Stimulated activated memory B cell treated with anti-CD40 and anti-IgM and Interleukin-4, amounts not matched to agents 10 μg/mL and 1 μg/mL and 100 μg/mL, for 72 hours (primary cell): ENCODE results near the gene KCND3.

ENCODE experiments used
- ATAC-seq: fragments of 150-1000 bp; cut with Tn5 transposase; 2 replicates; pipeline ENCODE4 v1.10.0; 2021
- H3K27ac Mint-ChIP-seq: one replicate; pipeline ENCODE4 v1.8.0; 2022; ENCODE audit warnings: mild to moderate bottlenecking, mixed read lengths
- H3K27me3 Mint-ChIP-seq: one replicate; pipeline ENCODE4 v1.8.0; 2022; ENCODE audit warnings: mixed read lengths
- H3K36me3 Mint-ChIP-seq: one replicate; pipeline ENCODE4 v1.8.0; 2022; ENCODE audit warnings: mixed read lengths
- H3K4me1 Mint-ChIP-seq: one replicate; pipeline ENCODE4 v1.8.0; 2022; ENCODE audit warnings: mixed read lengths
- H3K4me3 Mint-ChIP-seq: one replicate; pipeline ENCODE4 v1.8.0; 2022; ENCODE audit warnings: mild to moderate bottlenecking, moderate library complexity, mixed read lengths
- H3K9me3 Mint-ChIP-seq: one replicate; pipeline ENCODE4 v1.8.0; 2022; ENCODE audit warnings: mixed read lengths

KCND3 gene

GRCh38 chr1:111825217-111825616 lies 164.3 kb downstream of the KCND3 start:
- H3K27me3 Mint-ChIP-seq: peaks cover 17% of the 10 kb centered on the region
- no peaks in the 10 kb centered on the region for H3K36me3 Mint-ChIP-seq
- H3K4me1 Mint-ChIP-seq: no peaks in the 10 kb centered on the region

GRCh38 chr1:111822138-111822537 lies 167.3 kb downstream of the KCND3 start:
- Mint-ChIP-seq H3K4me1 (no peaks in the 10 kb centered on the region), H3K9me3 (peaks cover 3% of the 10 kb centered on the region), H3K36me3 (no peaks in the 10 kb centered on the region), H3K4me3 (no peak overlapping the region), H3K27ac (no peak overlapping the region), H3K27me3 (no peaks in the 10 kb centered on the region)
- no peak for ATAC-seq

More at GRCh38 chr1:111825217-111825616, 164.3 kb downstream of the KCND3 start:
- Mint-ChIP-seq H3K4me3 (no peak overlapping the region), H3K9me3 (peaks cover 3% of the 10 kb centered on the region), H3K27ac (no peak overlapping the region)
- no peak for ATAC-seq

GRCh38 chr1:111821121-111821745 lies 168.2 kb downstream of the KCND3 start:
- no peak overlapping the region for H3K4me3 Mint-ChIP-seq
- no peaks in the 10 kb centered on the region for H3K4me1 Mint-ChIP-seq
- no peaks in the 10 kb centered on the region for H3K27me3 Mint-ChIP-seq
- no peak for ATAC-seq
- no peak overlapping the region for H3K27ac Mint-ChIP-seq
- no peaks in the 10 kb centered on the region for H3K36me3 Mint-ChIP-seq
- peaks cover 3% of the 10 kb centered on the region for H3K9me3 Mint-ChIP-seq

- no peak for ATAC-seq
- Mint-ChIP-seq H3K9me3 (peaks cover 2% of the 10 kb centered on the region), H3K27me3 (no peaks in the 10 kb centered on the region), H3K36me3 (no peaks in the 10 kb centered on the region), H3K4me3 (no peak overlapping the region), H3K4me1 (no peaks in the 10 kb centered on the region), H3K27ac (no peak overlapping the region)
These were observed 169.8 kb downstream of the KCND3 start for GRCh38 chr1:111819566-111820263.

GRCh38 chr1:111818546-111818945 lies 170.9 kb downstream of the KCND3 start:
- no peak for ATAC-seq
- Mint-ChIP-seq H3K36me3 (no peaks in the 10 kb centered on the region), H3K27ac (no peak overlapping the region), H3K4me3 (no peak overlapping the region), H3K9me3 (no peaks in the 10 kb centered on the region), H3K4me1 (peaks cover 6% of the 10 kb centered on the region), H3K27me3 (no peaks in the 10 kb centered on the region)

GRCh38 chr1:111818081-111818480 lies 171.4 kb downstream of the KCND3 start:
- ATAC-seq: no peak
- Mint-ChIP-seq H3K36me3 (no peaks in the 10 kb centered on the region), H3K27ac (no peak overlapping the region), H3K4me3 (no peak overlapping the region), H3K27me3 (no peaks in the 10 kb centered on the region), H3K4me1 (peaks cover 6% of the 10 kb centered on the region), H3K9me3 (no peaks in the 10 kb centered on the region)

- no peaks in the 10 kb centered on the region for H3K9me3 Mint-ChIP-seq
- no peaks in the 10 kb centered on the region for H3K36me3 Mint-ChIP-seq
- peaks cover 27% of the 10 kb centered on the region for H3K4me1 Mint-ChIP-seq
- ATAC-seq: no peak
- H3K27me3 Mint-ChIP-seq: no peaks in the 10 kb centered on the region
- no peak overlapping the region for H3K4me3 Mint-ChIP-seq
- no peak overlapping the region for H3K27ac Mint-ChIP-seq
These were observed 174.8 kb downstream of the KCND3 start for GRCh38 chr1:111814642-111815041.

- Mint-ChIP-seq H3K4me3 (no peak overlapping the region), H3K9me3 (no peaks in the 10 kb centered on the region), H3K27me3 (no peaks in the 10 kb centered on the region), H3K36me3 (no peaks in the 10 kb centered on the region), H3K4me1 (peaks cover 31% of the 10 kb centered on the region), H3K27ac (no peak overlapping the region)
- no peak for ATAC-seq
These were observed 175.2 kb downstream of the KCND3 start for GRCh38 chr1:111814305-111814628.

DNA sequence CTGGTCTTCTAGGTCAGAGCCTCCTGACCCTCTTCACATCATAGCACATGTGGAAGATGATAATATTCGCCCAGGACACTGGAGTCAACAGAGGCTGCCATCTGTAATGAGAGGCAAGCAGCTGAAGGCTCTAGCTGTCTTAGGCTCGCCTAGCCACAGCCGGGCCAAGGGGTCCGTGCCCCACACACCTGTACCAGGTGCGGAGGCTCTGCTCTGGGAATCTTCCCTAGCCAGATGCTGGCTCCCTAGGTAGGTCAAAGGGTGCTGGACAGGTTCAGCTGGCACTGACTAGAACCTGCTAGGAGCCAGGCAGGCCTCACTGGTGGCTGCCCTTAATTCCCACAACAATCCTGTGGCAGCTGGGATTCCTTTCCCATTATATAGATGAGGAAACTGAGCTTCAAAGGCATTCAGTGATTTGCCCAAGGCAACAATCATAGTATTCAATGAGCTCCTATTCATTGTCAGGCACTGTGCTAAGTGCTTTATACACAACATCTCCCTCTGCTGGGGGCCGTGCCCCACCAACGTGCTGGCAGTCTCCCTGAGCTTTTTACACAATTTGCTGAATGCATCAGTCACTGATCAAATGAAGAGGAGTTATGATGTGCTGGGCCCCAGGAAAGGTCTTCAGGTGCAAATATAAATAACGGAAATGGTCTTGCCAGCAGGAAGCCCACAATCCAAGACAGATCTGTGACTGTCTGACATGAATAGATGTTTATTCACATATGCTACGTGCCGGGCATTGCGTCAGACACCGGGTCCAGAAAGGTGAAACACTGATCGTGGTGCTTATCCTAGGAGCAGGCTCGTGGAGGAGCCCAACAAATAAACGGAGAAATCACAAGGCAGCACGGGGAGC lies 175.8 kb downstream of the KCND3 start:
- no peak overlapping the region for H3K27ac Mint-ChIP-seq
- no peak for ATAC-seq
- peaks cover 36% of the 10 kb centered on the region for H3K4me1 Mint-ChIP-seq
- H3K4me3 Mint-ChIP-seq: no peak overlapping the region
- H3K27me3 Mint-ChIP-seq: no peaks in the 10 kb centered on the region
- no peaks in the 10 kb centered on the region for H3K9me3 Mint-ChIP-seq
- no peaks in the 10 kb centered on the region for H3K36me3 Mint-ChIP-seq

GRCh38 chr1:111812306-111812705 lies 177.2 kb downstream of the KCND3 start:
- H3K4me1 Mint-ChIP-seq: peaks cover 49% of the 10 kb centered on the region
- no peak overlapping the region for H3K4me3 Mint-ChIP-seq
- no peak overlapping the region for H3K27ac Mint-ChIP-seq
- H3K36me3 Mint-ChIP-seq: no peaks in the 10 kb centered on the region
- H3K9me3 Mint-ChIP-seq: no peaks in the 10 kb centered on the region
- H3K27me3 Mint-ChIP-seq: no peaks in the 10 kb centered on the region
- no peak for ATAC-seq

DNA sequence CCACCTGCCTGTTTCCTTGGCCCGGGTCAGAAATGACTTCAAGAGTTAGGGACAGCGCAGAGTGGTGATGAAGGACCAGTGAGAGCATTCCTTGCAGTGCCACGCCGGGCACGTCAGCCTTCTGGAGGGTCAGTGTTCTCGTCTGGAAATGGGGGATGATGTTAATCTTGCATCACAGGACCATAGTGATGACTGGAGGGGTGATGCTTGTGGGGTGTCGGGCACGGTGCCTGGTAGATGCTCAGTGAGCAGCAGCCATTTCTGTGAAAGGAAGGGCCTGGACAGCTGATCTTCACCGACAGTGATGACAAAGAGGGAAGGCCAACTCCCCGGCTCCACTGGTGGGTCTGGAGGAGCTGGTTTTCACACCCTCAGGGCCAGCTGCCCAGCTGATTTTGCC lies 177.6 kb downstream of the KCND3 start:
- Mint-ChIP-seq H3K9me3 (no peaks in the 10 kb centered on the region), H3K27me3 (no peaks in the 10 kb centered on the region), H3K27ac (peak overlapping the region; percentile 36), H3K4me3 (no peak overlapping the region), H3K36me3 (no peaks in the 10 kb centered on the region), H3K4me1 (peaks cover 53% of the 10 kb centered on the region)
- ATAC-seq: no peak

GRCh38 chr1:111805251-111805650 lies 184.2 kb downstream of the KCND3 start:
- peaks cover 61% of the 10 kb centered on the region for H3K4me1 Mint-ChIP-seq
- H3K27me3 Mint-ChIP-seq: no peaks in the 10 kb centered on the region
- no peaks in the 10 kb centered on the region for H3K9me3 Mint-ChIP-seq
- H3K36me3 Mint-ChIP-seq: no peaks in the 10 kb centered on the region
- no peak for ATAC-seq
- peak overlapping the region; percentile 29 for H3K27ac Mint-ChIP-seq
- H3K4me3 Mint-ChIP-seq: no peak overlapping the region

- ATAC-seq: no peak
- Mint-ChIP-seq H3K27me3 (no peaks in the 10 kb centered on the region), H3K36me3 (no peaks in the 10 kb centered on the region), H3K4me3 (no peak overlapping the region), H3K9me3 (no peaks in the 10 kb centered on the region), H3K27ac (no peak overlapping the region), H3K4me1 (peaks cover 56% of the 10 kb centered on the region)
These were observed 184.7 kb downstream of the KCND3 start for GRCh38 chr1:111804776-111805175.

DNA sequence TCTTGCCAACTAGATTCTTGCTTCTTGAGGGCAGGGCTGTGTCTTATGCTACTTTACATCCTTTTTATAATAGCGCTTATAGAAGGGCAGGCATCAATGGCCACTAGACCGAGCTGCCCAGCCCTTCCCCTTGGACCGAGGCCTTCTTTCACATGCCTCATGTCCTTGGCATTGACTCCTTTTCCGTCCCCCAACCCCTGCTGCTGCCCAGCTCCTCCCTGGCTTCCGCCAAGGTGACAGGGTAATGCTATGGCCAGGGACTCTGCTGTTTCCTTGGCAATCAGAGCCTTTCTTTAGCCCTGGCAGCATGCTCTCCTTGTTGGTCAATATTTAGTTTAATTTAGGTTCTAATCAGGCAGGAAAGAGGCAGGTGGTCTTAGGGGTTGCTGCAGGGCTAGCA lies 185.5 kb downstream of the KCND3 start:
- H3K9me3 Mint-ChIP-seq: no peaks in the 10 kb centered on the region
- no peak overlapping the region for H3K27ac Mint-ChIP-seq
- H3K27me3 Mint-ChIP-seq: no peaks in the 10 kb centered on the region
- no peak for ATAC-seq
- H3K4me3 Mint-ChIP-seq: no peak overlapping the region
- H3K36me3 Mint-ChIP-seq: no peaks in the 10 kb centered on the region
- H3K4me1 Mint-ChIP-seq: peaks cover 49% of the 10 kb centered on the region

DNA sequence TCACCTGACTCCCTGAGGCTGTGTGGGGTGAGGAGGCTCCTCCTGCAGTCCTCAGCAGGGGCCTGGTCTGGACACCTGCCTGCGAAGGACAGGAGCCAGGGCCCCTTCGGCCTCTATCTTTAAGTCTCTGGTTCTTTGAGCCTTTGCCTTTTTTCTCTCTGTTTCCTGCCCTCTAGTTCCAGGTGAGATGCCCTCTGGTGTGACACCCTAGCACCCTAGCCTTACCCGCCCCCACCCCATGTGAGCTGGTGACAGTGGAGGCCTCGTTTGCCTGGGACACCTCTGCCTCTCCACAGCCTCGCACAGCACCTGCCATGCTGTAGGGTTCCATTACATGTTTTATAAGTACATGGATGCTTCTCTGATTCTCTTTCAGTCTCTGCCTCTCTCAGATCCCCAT lies 186.5 kb downstream of the KCND3 start:
- Mint-ChIP-seq H3K9me3 (no peaks in the 10 kb centered on the region), H3K36me3 (no peaks in the 10 kb centered on the region), H3K27me3 (no peaks in the 10 kb centered on the region), H3K4me3 (no peak overlapping the region), H3K27ac (no peak overlapping the region), H3K4me1 (peaks cover 39% of the 10 kb centered on the region)
- ATAC-seq: peak; percentile 21

GRCh38 chr1:111802110-111802509 lies 187.4 kb downstream of the KCND3 start:
- no peak for ATAC-seq
- H3K27ac Mint-ChIP-seq: no peak overlapping the region
- no peak overlapping the region for H3K4me3 Mint-ChIP-seq

More at GRCh38 chr1:111802110-111802509, 187.4 kb downstream of the KCND3 start:
- peaks cover 32% of the 10 kb centered on the region for H3K4me1 Mint-ChIP-seq
- no peaks in the 10 kb centered on the region for H3K27me3 Mint-ChIP-seq
- no peaks in the 10 kb centered on the region for H3K36me3 Mint-ChIP-seq
- no peaks in the 10 kb centered on the region for H3K9me3 Mint-ChIP-seq
